K562 (cell line): ENCODE results near the gene CNPY2. TPM values are rescaled to one million over a fixed set of nuclear protein-coding genes. Genes with fewer than 3 reads are reported as not detected.
A peak's percentile ranks its signal among the peaks of the same experiment; 100 is the strongest.

Experiments used
- BDP1 ChIP-seq: IDR thresholded peaks from 3 replicates; pipeline ENCODE4 v1.6.1; 2011; ENCODE audit not compliant: insufficient read length, insufficient read depth
- DDX20 ChIP-seq: fragments of 450-650 bp; IDR thresholded peaks from 2 replicates; pipeline ENCODE4 v1.6.1; 2016; ENCODE audit warnings: missing genetic modification characterization, low read depth, mild to moderate bottlenecking, missing compliant biosample characterization, moderate library complexity
- EP300 ChIP-seq: IDR thresholded peaks from 2 replicates; pipeline ENCODE4 v1.6.1; 2012; ENCODE audit warnings: low read length, improper control_type of control experiment
- ETS2 ChIP-seq: IDR thresholded peaks from 2 replicates; pipeline ENCODE4 v1.6.1; 2016; ENCODE audit warnings: borderline replicate concordance, missing genetic modification characterization, mild to moderate bottlenecking, moderate library complexity, missing compliant biosample characterization; ENCODE audit not compliant: poor library complexity, severe bottlenecking
- GABPA ChIP-seq: fragments of 200-800 bp; sonication (Bioruptor generic); conservative IDR thresholded peaks from 2 replicates; pipeline ENCODE4 v1.6.1; 2016; ENCODE audit warnings: low read depth, missing genetic modification characterization, missing compliant biosample characterization
- HDAC1 ChIP-seq, 2 experiments: fragments of 450-650 bp; IDR thresholded peaks; 2 replicates each; pipeline ENCODE4 v1.6.1; 2016 to 2017; ENCODE audit warnings: inconsistent platforms in 1 of 2, mild to moderate bottlenecking in 1 of 2, moderate library complexity in 1 of 2
- HNRNPH1 ChIP-seq: fragments of 200-400 bp; formaldehyde crosslinking; optimal IDR thresholded peaks from 2 replicates; pipeline ENCODE3; 2017; ENCODE audit warnings: low read depth, mild to moderate bottlenecking, low read length, moderate library complexity
- HNRNPLL ChIP-seq: fragments of 200-400 bp; formaldehyde crosslinking; IDR thresholded peaks from 2 replicates; pipeline ENCODE4 v1.6.1; 2017; ENCODE audit warnings: low read length, low read depth, mild to moderate bottlenecking; ENCODE audit not compliant: poor library complexity, severe bottlenecking
- KDM5B ChIP-seq: fragments of 200-600 bp; sonication (generic); IDR thresholded peaks from 2 replicates; pipeline ENCODE4 v1.6.1; 2012; ENCODE audit warnings: low read depth, mild to moderate bottlenecking, moderate library complexity, low read length, control low read depth, inconsistent platforms; ENCODE audit not compliant: insufficient replicate concordance
- MYC ChIP-seq, 2 experiments: fragments of 250-450 bp in 1 of 2; sonication (Bioruptor Pico) in 1 of 2; IDR thresholded peaks; 2 replicates each; pipeline versions ENCODE4 v1.5.1 to v1.6.1; 2012 to 2021; ENCODE audit warnings: low read depth in 2 of 2, borderline replicate concordance in 1 of 2, improper control_type of control experiment in 1 of 2, low read length in 1 of 2, mild to moderate bottlenecking in 1 of 2, moderate library complexity in 1 of 2
- NCOR1 ChIP-seq: fragments of 450-650 bp; IDR thresholded peaks from 2 replicates; pipeline ENCODE4 v1.6.1; 2016; ENCODE audit warnings: mild to moderate bottlenecking, moderate library complexity
- NFE2L1 ChIP-seq: fragments of 450-650 bp; IDR thresholded peaks from 2 replicates; pipeline ENCODE4 v1.6.1; 2016; ENCODE audit warnings: missing genetic modification characterization, low read depth, mild to moderate bottlenecking, missing compliant biosample characterization, moderate library complexity, borderline replicate concordance
- NR2C2 ChIP-seq, 2 experiments: fragments of 200-800 bp in 1 of 2; sonication (Bioruptor generic) in 1 of 2; sonication (generic) in 1 of 2; formaldehyde crosslinking in 1 of 2; IDR thresholded peaks; 2 replicates each; pipeline versions ENCODE4 v1.6.1 to v1.8.0; 2016 to 2022; ENCODE audit warnings: mild to moderate bottlenecking in 1 of 2, missing compliant biosample characterization in 1 of 2, missing genetic modification characterization in 1 of 2, missing genetic modification reagents in 1 of 2
- PATZ1 ChIP-seq: fragments of 250-450 bp; sonication (Bioruptor Pico); IDR thresholded peaks from 2 replicates; pipeline ENCODE4 v1.5.0; 2020; ENCODE audit warnings: mild to moderate bottlenecking, borderline replicate concordance
- POLR3G ChIP-seq: IDR thresholded peaks from 2 replicates; pipeline ENCODE4 v1.6.1; 2011; ENCODE audit not compliant: insufficient read length, insufficient replicate concordance; ENCODE audit errors: extremely low read depth
- RFX7 ChIP-seq: fragments of 250-450 bp; sonication (Bioruptor Pico); IDR thresholded peaks from 2 replicates; pipeline ENCODE4 v1.5.1; 2021; ENCODE audit warnings: mild to moderate bottlenecking
- SIN3B ChIP-seq: fragments of 450-650 bp; IDR thresholded peaks from 2 replicates; pipeline ENCODE4 v1.6.1; 2017; ENCODE audit warnings: low read depth, mild to moderate bottlenecking, moderate library complexity
- TRIM24 ChIP-seq, 2 experiments: fragments of 450-650 bp; IDR thresholded peaks; 2 replicates each; pipeline ENCODE4 v1.6.1; 2016
- TRIM28 ChIP-seq: fragments of 450-650 bp; IDR thresholded peaks from 2 replicates; pipeline ENCODE4 v1.6.1; 2017
- XRCC4 ChIP-seq: IDR thresholded peaks from one replicate; pipeline ENCODE4 v1.6.1; 2011; ENCODE audit not compliant: insufficient read depth, insufficient read length; ENCODE audit errors: extremely low read depth
- ZFX ChIP-seq: sonication (generic); formaldehyde crosslinking; IDR thresholded peaks from 2 replicates; pipeline ENCODE4 v1.8.0; 2022; ENCODE audit warnings: mild to moderate bottlenecking, missing genetic modification reagents, moderate library complexity
- ZKSCAN3 ChIP-seq: fragments of 250-450 bp; sonication (Bioruptor Pico); IDR thresholded peaks from 2 replicates; pipeline ENCODE4 v1.4.0; 2020
- ZNF143 ChIP-seq: sonication (generic); formaldehyde crosslinking; IDR thresholded peaks from 2 replicates; pipeline ENCODE4 v1.9.0; 2022; ENCODE audit warnings: mild to moderate bottlenecking, missing genetic modification reagents
- ZNF184 ChIP-seq: sonication (generic); formaldehyde crosslinking; IDR thresholded peaks from 2 replicates; pipeline ENCODE4 v1.5.0; 2020; ENCODE audit warnings: missing genetic modification reagents
- polyA plus RNA-seq, 8 experiments: library from polyadenylated mRNA; depleted of rRNA in 4 of 8; stranded (reverse) in 5 of 8; unstranded in 3 of 8; fragments of >200 nt; fragmentation: Nextera tagmentation in 2 of 8; fragmentation: Illumina TruSeq in 1 of 8; extraction: Ambion mirVana in 2 of 8; extraction: Trizol in 1 of 8; gene quantifications; 2 replicates each; pipeline versions ENCODE4 v1.2.1 to v1.2.3, GENCODE V29; 2011 to 2014; ENCODE audit warnings: inconsistent platforms in 1 of 8, missing spikeins in 1 of 8
- total RNA-seq, 7 experiments: library from RNA; depleted of rRNA in 6 of 7; stranded (reverse); fragments of >200 nt in 6 of 7; fragmentation: Illumina TruSeq in 2 of 7; extraction: Trizol in 2 of 7; gene quantifications; 2 replicates each; pipeline versions ENCODE4 v1.2.1 to v1.2.3, GENCODE V29; 2011 to 2021; ENCODE audit warnings: low replicate concordance in 1 of 7
- TF ChIP-seq, protein P1 (sequence below), 2 experiments: fragments of 450-650 bp; conservative IDR thresholded peaks; 2 replicates each; pipeline ENCODE4 v1.6.1; 2017; ENCODE audit warnings: mild to moderate bottlenecking in 2 of 2, moderate library complexity in 2 of 2

CNPY2 gene
- total and polyA plus RNA-seq, 9 of the 15 experiments (the other 6 are each of a cell fraction or from before 2014, with no cell fraction given) = 33.8 to 190 (median 138) TPM

DNA sequence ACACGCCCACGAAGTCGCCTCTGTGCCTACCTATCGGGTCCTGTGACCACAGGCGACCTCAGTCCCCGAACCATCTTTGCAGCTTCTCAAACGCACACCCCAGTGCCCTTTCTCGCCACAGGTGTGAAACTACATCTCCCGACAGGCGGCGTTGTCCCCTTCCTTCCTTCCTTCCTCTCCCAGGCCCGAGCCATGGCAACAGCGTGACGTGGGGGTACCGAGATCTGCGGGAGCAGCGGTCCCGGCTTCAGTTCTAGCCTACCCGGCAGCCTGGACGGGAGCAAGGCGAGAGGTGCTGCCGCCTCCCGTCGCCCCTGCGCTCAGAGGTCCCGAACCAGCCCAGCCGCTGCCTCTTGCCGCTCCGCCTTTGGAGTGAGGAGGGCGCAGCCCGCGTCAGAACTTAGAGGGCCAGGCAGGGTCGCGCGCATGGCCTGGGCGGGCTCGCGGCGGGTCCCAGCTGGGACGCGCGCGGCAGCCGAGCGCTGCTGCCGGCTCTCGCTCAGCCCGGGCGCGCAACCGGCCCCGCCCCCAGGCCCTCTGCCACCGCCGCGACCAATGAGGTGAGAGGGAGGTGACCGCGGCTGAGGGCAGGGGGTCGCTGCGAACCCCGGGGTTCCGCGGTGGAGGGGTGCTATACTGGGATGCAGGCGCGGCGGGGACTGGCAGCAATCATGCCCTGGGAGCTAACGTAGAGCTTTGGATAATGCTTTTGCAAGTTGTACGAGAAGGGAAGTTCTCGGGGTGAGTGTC is 48.9 kb downstream of the CNPY2 start, which contains the start of gene COQ10A (continued):
- peak; percentile 71 for TF ChIP-seq NR2C2 (CRISPR knock-in tag; IDR thresholded peaks at IDR 0.05)
- TF ChIP-seq NR2C2 (tag; IDR thresholded peaks at IDR 0.05) = no peak; the same call in 1 of the 2 replicates
- no peak for TF ChIP-seq POLR3G
- TF ChIP-seq KDM5B = peak; percentile 84
- TF ChIP-seq SIN3B = peak; percentile 56
- no peak for TF ChIP-seq NFE2L1 (tag)
- TF ChIP-seq TRIM24 (IDR thresholded peaks at IDR 0.05) = no peak; a peak in 1 of 4 replicates
- no peak for TF ChIP-seq ZKSCAN3
- no peak for TF ChIP-seq PATZ1 (CRISPR knock-in tag)
- peak; percentile 81 for TF ChIP-seq ZNF143 (CRISPR knock-in tag)
- TF ChIP-seq NCOR1 = no peak
- peak; percentile 14; the same call in 1 of the 2 replicates for TF ChIP-seq TRIM28
- no peak for TF ChIP-seq ETS2
- TF ChIP-seq GABPA (tag) = peak; percentile 91
- TF ChIP-seq HNRNPH1 = no peak
- TF ChIP-seq DDX20 = no peak
- peak; percentile 89 for TF ChIP-seq HNRNPLL
- TF ChIP-seq HDAC1 (IDR thresholded peaks at IDR 0.05) = no peak; a peak in 2 of 4 replicates
- no peak for TF ChIP-seq ZNF184 (CRISPR knock-in tag)
- no peak for TF ChIP-seq EP300
- no peak for TF ChIP-seq BDP1
- TF ChIP-seq RFX7 = no peak
- TF ChIP-seq ZFX = peak; percentile 86
- TF ChIP-seq, protein P1, sequence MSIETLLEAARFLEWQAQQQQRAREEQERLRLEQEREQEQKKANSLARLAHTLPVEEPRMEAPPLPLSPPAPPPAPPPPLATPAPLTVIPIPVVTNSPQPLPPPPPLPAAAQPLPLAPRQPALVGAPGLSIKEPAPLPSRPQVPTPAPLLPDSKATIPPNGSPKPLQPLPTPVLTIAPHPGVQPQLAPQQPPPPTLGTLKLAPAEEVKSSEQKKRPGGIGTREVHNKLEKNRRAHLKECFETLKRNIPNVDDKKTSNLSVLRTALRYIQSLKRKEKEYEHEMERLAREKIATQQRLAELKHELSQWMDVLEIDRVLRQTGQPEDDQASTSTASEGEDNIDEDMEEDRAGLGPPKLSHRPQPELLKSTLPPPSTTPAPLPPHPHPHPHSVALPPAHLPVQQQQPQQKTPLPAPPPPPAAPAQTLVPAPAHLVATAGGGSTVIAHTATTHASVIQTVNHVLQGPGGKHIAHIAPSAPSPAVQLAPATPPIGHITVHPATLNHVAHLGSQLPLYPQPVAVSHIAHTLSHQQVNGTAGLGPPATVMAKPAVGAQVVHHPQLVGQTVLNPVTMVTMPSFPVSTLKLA (conservative IDR thresholded peaks at IDR 0.05) = peak; percentile 72 to 89
- no peak for TF ChIP-seq XRCC4
- peak; percentile 69; the same call in 1 of the 2 replicates for TF ChIP-seq MYC (IDR thresholded peaks at IDR 0.05; ENCODE audit: low read depth, low read length)
- TF ChIP-seq MYC (CRISPR knock-in tag; IDR thresholded peaks at IDR 0.05; ENCODE audit: borderline replicate concordance, low read depth) = no peak
